Neural progenitor cell (in vitro differentiated cells): ENCODE measurements around the gene RAPGEF2. TPM values are rescaled to one million over a fixed set of nuclear protein-coding genes. Genes with fewer than 3 reads are reported as not detected.

ENCODE experiments used
- DNase-seq: peaks from one replicate; pipeline ENCODE4 v3.0.0-alpha.2; 2016; ENCODE audit warnings: low spot score
- H2AFZ ChIP-seq: fragments of 200-600 bp; sonication (generic); replicated peaks from 2 replicates; pipeline ENCODE4 v1.6.1; 2016; ENCODE audit warnings: antibody characterized with exemption
- H3F3A ChIP-seq: fragments of 200-600 bp; sonication (generic); 2 replicates; pipeline ENCODE4 v1.6.1; 2016; ENCODE audit warnings: antibody characterized with exemption, low read depth
- H3K27ac ChIP-seq: fragments of 200-600 bp; sonication (generic); 2 replicates; pipeline ENCODE4 v1.5.1; 2016; ENCODE audit warnings: mild to moderate bottlenecking
- H3K27me3 ChIP-seq: fragments of 200-600 bp; sonication (generic); 2 replicates; pipeline ENCODE4 v1.6.1; 2016; ENCODE audit warnings: mild to moderate bottlenecking, moderate library complexity
- H3K36me3 ChIP-seq: fragments of 200-600 bp; sonication (generic); 2 replicates; pipeline ENCODE4 v1.5.1; 2016
- H3K4me1 ChIP-seq: fragments of 200-600 bp; sonication (generic); 2 replicates; pipeline ENCODE4 v1.6.1; 2016; ENCODE audit warnings: mixed run types
- H3K4me2 ChIP-seq: fragments of 200-600 bp; sonication (generic); 2 replicates; pipeline ENCODE4 v1.6.1; 2016
- H3K4me3 ChIP-seq: fragments of 200-600 bp; sonication (generic); 2 replicates; pipeline ENCODE4 v1.5.1; 2016
- H3K79me2 ChIP-seq: fragments of 200-600 bp; sonication (generic); 2 replicates; pipeline ENCODE4 v1.6.1; 2016; ENCODE audit warnings: low read depth
- H3K9ac ChIP-seq: fragments of 200-600 bp; sonication (generic); 2 replicates; pipeline ENCODE4 v1.6.1; 2016
- H3K9me3 ChIP-seq: fragments of 200-600 bp; sonication (generic); 2 replicates; pipeline ENCODE4 v1.5.1; 2016; ENCODE audit warnings: low read depth
- H4K20me1 ChIP-seq: fragments of 200-600 bp; sonication (generic); 2 replicates; pipeline ENCODE4 v1.6.1; 2016; ENCODE audit warnings: low read depth
- H3K27ac Mint-ChIP-seq: 3 replicates; pipeline ENCODE4 v1.8.0; 2021; ENCODE audit warnings: mixed read lengths
- H3K27me3 Mint-ChIP-seq: 2 replicates; pipeline ENCODE4 v1.8.0; 2022; ENCODE audit warnings: low read depth, mild to moderate bottlenecking, inconsistent platforms, moderate library complexity, mixed read lengths; ENCODE audit not compliant: insufficient read depth
- H3K36me3 Mint-ChIP-seq: 3 replicates; pipeline ENCODE4 v1.8.0; 2021; ENCODE audit warnings: mixed read lengths
- H3K4me1 Mint-ChIP-seq: 3 replicates; pipeline ENCODE4 v1.8.0; 2021; ENCODE audit warnings: mixed read lengths
- H3K4me3 Mint-ChIP-seq: 3 replicates; pipeline ENCODE4 v1.8.0; 2021; ENCODE audit warnings: mild to moderate bottlenecking, moderate library complexity, mixed read lengths
- H3K9me3 Mint-ChIP-seq: 3 replicates; pipeline ENCODE4 v1.8.0; 2020; ENCODE audit warnings: mixed read lengths
- CTCF ChIP-seq: fragments of 200-600 bp; sonication (generic); IDR thresholded peaks from 2 replicates; pipeline ENCODE4 v1.5.1; 2017; ENCODE audit warnings: antibody characterized with exemption, mild to moderate bottlenecking
- EZH2 ChIP-seq: fragments of 200-600 bp; sonication (generic); IDR thresholded peaks from 2 replicates; pipeline ENCODE4 v1.6.1; 2017; ENCODE audit warnings: antibody characterized with exemption, mild to moderate bottlenecking, moderate library complexity
- EZH2phosphoT487 ChIP-seq: fragments of 200-600 bp; sonication (generic); IDR thresholded peaks from 2 replicates; pipeline ENCODE4 v1.6.1; 2017; ENCODE audit warnings: antibody characterized with exemption
- total RNA-seq: library from RNA; depleted of rRNA; stranded (reverse); fragments of >200 nt; gene quantifications from 2 replicates; pipeline ENCODE4 v1.2.3, GENCODE V29; 2015; ENCODE audit warnings: low replicate concordance

RAPGEF2 gene
- total RNA-seq, 1 donor from 2014 or later: 70.4 TPM

DNA sequence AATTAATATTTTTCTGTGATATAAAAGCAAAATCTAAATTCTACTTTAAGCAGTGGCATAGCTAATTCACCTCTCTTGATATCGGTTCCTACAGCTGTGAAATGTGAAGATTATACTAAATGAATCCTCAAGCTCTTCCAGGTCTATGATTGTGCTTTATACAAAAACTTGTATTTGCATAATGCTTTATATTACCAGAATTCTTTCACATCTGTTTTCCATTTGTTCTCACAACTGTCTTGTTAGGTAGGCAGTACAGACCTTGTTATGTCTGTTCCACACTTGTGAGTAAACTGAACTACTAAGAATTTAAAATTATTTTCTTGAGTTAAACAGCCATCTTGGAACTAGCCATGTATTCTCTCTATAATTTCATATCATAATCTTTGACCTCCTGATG is 184.9 kb downstream of the RAPGEF2 start:
- no peaks in the 10 kb centered on the region for H3K27me3 ChIP-seq
- no peak overlapping the region for H3K27ac ChIP-seq
- H3K4me1 Mint-ChIP-seq: peaks cover 9% of the 10 kb centered on the region
- no peak overlapping the region for H2AFZ ChIP-seq
- peaks cover 18% of the 10 kb centered on the region for H3K4me1 ChIP-seq
- DNase-seq: no peak
- TF ChIP-seq CTCF (no peak), EZH2 (no peak), EZH2phosphoT487 (no peak)
- H3K36me3 ChIP-seq: no peaks in the 10 kb centered on the region
- H3K36me3 Mint-ChIP-seq: peaks cover 4% of the 10 kb centered on the region
- no peak overlapping the region for H3K4me3 Mint-ChIP-seq
- no peaks in the 10 kb centered on the region for H3K27me3 Mint-ChIP-seq
- no peaks in the 10 kb centered on the region for H3K79me2 ChIP-seq
- H3K4me3 ChIP-seq: no peak overlapping the region
- no peaks in the 10 kb centered on the region for H3K9me3 ChIP-seq
- no peaks in the 10 kb centered on the region for H3F3A ChIP-seq
- H3K9ac ChIP-seq: no peak overlapping the region
- H4K20me1 ChIP-seq: no peaks in the 10 kb centered on the region
- no peak overlapping the region for H3K27ac Mint-ChIP-seq
- no peak overlapping the region for H3K4me2 ChIP-seq
- no peaks in the 10 kb centered on the region for H3K9me3 Mint-ChIP-seq

DNA sequence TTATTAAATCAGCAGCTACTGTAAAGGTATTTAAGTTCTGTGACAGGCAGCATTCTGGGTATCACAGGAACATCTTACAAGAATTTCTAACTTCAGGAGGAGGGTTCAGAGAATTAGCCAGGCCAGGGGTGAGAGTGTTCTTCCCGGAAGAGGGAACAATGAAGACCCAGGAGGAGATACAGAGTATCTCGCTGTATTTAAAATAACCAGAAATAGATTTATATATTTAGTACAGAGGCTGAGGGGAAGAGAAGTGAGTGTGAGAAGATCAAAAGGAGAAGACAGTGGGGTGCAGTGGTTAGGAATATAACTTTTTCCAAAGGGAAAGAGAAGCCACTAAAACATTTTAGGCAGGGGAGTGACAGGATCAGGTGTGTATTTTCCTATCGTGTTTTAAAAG is 186.8 kb downstream of the RAPGEF2 start:
- no peak for DNase-seq
- Histone ChIP-seq H3K4me2 (no peak overlapping the region), H3K9me3 (no peaks in the 10 kb centered on the region), H3K27ac (no peak overlapping the region), H3K27me3 (no peaks in the 10 kb centered on the region), H3K36me3 (no peaks in the 10 kb centered on the region), H3K79me2 (no peaks in the 10 kb centered on the region), H3K4me3 (no peak overlapping the region), H3K4me1 (peaks cover 7% of the 10 kb centered on the region), H4K20me1 (no peaks in the 10 kb centered on the region), H3F3A (no peaks in the 10 kb centered on the region), H3K9ac (no peak overlapping the region), H2AFZ (no peak overlapping the region)
- Mint-ChIP-seq H3K27me3 (no peaks in the 10 kb centered on the region), H3K36me3 (peaks cover 3% of the 10 kb centered on the region), H3K4me3 (no peak overlapping the region), H3K4me1 (no peaks in the 10 kb centered on the region), H3K27ac (no peak overlapping the region), H3K9me3 (no peaks in the 10 kb centered on the region)
- no peak for TF ChIP-seq EZH2phosphoT487
- TF ChIP-seq EZH2: no peak

DNA sequence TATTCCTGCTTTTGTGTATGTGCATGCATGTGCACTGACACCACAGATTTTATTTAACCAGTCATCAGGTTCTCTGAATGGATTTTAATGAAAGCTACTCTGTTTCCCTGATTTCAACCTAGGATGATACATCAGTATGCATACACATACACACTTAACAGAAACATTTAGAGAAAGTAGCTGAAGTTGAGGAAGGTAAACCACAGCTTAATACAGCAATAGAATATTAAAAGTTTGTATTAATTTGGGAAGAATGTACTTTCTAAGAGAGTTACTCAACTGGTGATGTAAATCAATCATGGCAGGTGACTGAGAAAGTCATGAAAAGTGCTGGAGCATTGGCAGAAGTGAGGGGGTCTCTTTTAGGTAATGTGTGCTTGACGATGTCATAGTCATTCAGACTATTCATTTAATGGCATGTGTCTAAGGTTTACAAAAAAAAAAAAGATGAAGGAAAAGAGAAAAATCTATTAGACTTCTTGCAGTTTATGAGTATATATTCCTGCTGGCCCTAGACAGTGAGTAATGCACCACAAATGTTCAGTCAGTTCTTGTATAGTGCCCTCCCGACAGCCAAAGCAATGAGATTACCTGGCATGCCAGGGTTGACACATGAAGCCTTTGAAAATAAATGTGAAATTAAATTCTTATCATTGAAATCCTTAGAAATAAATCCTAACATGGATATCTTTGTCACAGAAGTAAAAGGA is 187.6 kb downstream of the RAPGEF2 start:
- H3K4me1 ChIP-seq: peaks cover 7% of the 10 kb centered on the region
- peaks cover 2% of the 10 kb centered on the region for H3K36me3 Mint-ChIP-seq
- no peaks in the 10 kb centered on the region for H3K36me3 ChIP-seq
- no peak for DNase-seq
- H3K4me1 Mint-ChIP-seq: no peaks in the 10 kb centered on the region
- H3K27ac Mint-ChIP-seq: no peak overlapping the region
- TF ChIP-seq CTCF (no peak), EZH2 (no peak), EZH2phosphoT487 (no peak)
- H3K4me2 ChIP-seq: no peak overlapping the region
- no peak overlapping the region for H3K27ac ChIP-seq
- H2AFZ ChIP-seq: no peak overlapping the region
- no peak overlapping the region for H3K4me3 Mint-ChIP-seq
- H3F3A ChIP-seq: no peaks in the 10 kb centered on the region
- no peaks in the 10 kb centered on the region for H3K79me2 ChIP-seq
- H3K4me3 ChIP-seq: no peak overlapping the region
- no peaks in the 10 kb centered on the region for H3K27me3 Mint-ChIP-seq
- H4K20me1 ChIP-seq: no peaks in the 10 kb centered on the region
- H3K9me3 ChIP-seq: no peaks in the 10 kb centered on the region
- no peaks in the 10 kb centered on the region for H3K27me3 ChIP-seq
- H3K9ac ChIP-seq: no peak overlapping the region
- no peaks in the 10 kb centered on the region for H3K9me3 Mint-ChIP-seq

- no peaks in the 10 kb centered on the region for H3K27me3 Mint-ChIP-seq
- no peaks in the 10 kb centered on the region for H3K36me3 Mint-ChIP-seq
- Histone ChIP-seq H3K4me1 (peaks cover 7% of the 10 kb centered on the region), H3K36me3 (no peaks in the 10 kb centered on the region), H4K20me1 (no peaks in the 10 kb centered on the region), H2AFZ (no peak overlapping the region), H3F3A (no peaks in the 10 kb centered on the region), H3K27me3 (no peaks in the 10 kb centered on the region), H3K9me3 (no peaks in the 10 kb centered on the region), H3K27ac (no peak overlapping the region), H3K79me2 (no peaks in the 10 kb centered on the region), H3K4me2 (no peak overlapping the region), H3K4me3 (no peak overlapping the region), H3K9ac (no peak overlapping the region)
- no peaks in the 10 kb centered on the region for H3K9me3 Mint-ChIP-seq
- no peaks in the 10 kb centered on the region for H3K4me1 Mint-ChIP-seq
- no peak overlapping the region for H3K4me3 Mint-ChIP-seq
- DNase-seq: no peak
- TF ChIP-seq EZH2phosphoT487 (no peak), CTCF (no peak), EZH2 (no peak)
- H3K27ac Mint-ChIP-seq: no peak overlapping the region
These were observed 188.3 kb downstream of the RAPGEF2 start for GRCh38 chr4:159291176-159291575.
